Mesendoderm (in vitro differentiated cells): ENCODE data around the gene ZBTB40.

Experiments
- DNase-seq: peaks from one replicate; pipeline ENCODE4 v3.0.0; 2013
- H2AK5ac ChIP-seq: 2 replicates; pipeline ENCODE4 v1.6.1; 2013; ENCODE audit warnings: low read length, inconsistent platforms
- H2BK120ac ChIP-seq: 2 replicates; pipeline ENCODE4 v1.6.1; 2013; ENCODE audit warnings: low read depth, mild to moderate bottlenecking, low read length, moderate library complexity, mixed read lengths
- H2BK15ac ChIP-seq: replicated peaks from 2 replicates; pipeline ENCODE4 v1.6.1; 2013; ENCODE audit warnings: low read depth, mild to moderate bottlenecking, moderate library complexity
- H2BK5ac ChIP-seq: 2 replicates; pipeline ENCODE4 v1.6.1; 2013; ENCODE audit warnings: low read length, inconsistent platforms
- H3K18ac ChIP-seq: 2 replicates; pipeline ENCODE4 v1.6.1; 2013; ENCODE audit warnings: mild to moderate bottlenecking, low read length, mixed read lengths
- H3K23ac ChIP-seq: one replicate; pipeline ENCODE4 v1.6.1; 2013; ENCODE audit warnings: low read length
- H3K27ac ChIP-seq: 2 replicates; pipeline ENCODE4 v1.5.1; 2013; ENCODE audit warnings: low read depth, mild to moderate bottlenecking, inconsistent platforms, low read length, moderate library complexity
- H3K27me3 ChIP-seq: 2 replicates; pipeline ENCODE4 v1.6.1; 2013; ENCODE audit warnings: low read length, control low read depth, mild to moderate bottlenecking, inconsistent platforms; ENCODE audit not compliant: insufficient read depth, poor library complexity
- H3K36me3 ChIP-seq: 2 replicates; pipeline ENCODE4 v1.6.1; 2013; ENCODE audit warnings: low read length, inconsistent platforms; ENCODE audit not compliant: control insufficient read depth, insufficient read depth
- H3K4ac ChIP-seq: one replicate; pipeline ENCODE4 v1.6.1; 2013; ENCODE audit warnings: low read depth, mild to moderate bottlenecking, low read length, moderate library complexity
- H3K4me1 ChIP-seq: 2 replicates; pipeline ENCODE4 v1.6.1; 2013; ENCODE audit warnings: low read depth, low read length, inconsistent platforms; ENCODE audit not compliant: control insufficient read depth
- H3K4me2 ChIP-seq: 2 replicates; pipeline ENCODE4 v1.6.1; 2013; ENCODE audit warnings: low read length
- H3K4me3 ChIP-seq: 2 replicates; pipeline ENCODE4 v1.5.1; 2013; ENCODE audit warnings: mild to moderate bottlenecking, low read length
- H3K56ac ChIP-seq: one replicate; pipeline ENCODE4 v1.6.1; 2013; ENCODE audit warnings: low read length
- H3K79me1 ChIP-seq: 2 replicates; pipeline ENCODE4 v1.6.1; 2013; ENCODE audit warnings: low read length, inconsistent platforms
- H3K79me2 ChIP-seq: 2 replicates; pipeline ENCODE4 v1.6.1; 2013; ENCODE audit warnings: mild to moderate bottlenecking, low read length; ENCODE audit not compliant: control insufficient read depth, insufficient read depth
- H3K9ac ChIP-seq: 2 replicates; pipeline ENCODE4 v1.6.1; 2013; ENCODE audit warnings: low read length, inconsistent platforms
- H4K5ac ChIP-seq: one replicate; pipeline ENCODE4 v1.6.1; 2013; ENCODE audit warnings: low read length
- H4K8ac ChIP-seq: one replicate; pipeline ENCODE4 v1.6.1; 2013; ENCODE audit warnings: low read depth, mild to moderate bottlenecking, control low read depth, low read length, moderate library complexity
- WGBS: extraction: QIAGEN DNeasy Blood & Tissue Kit; methylation state at CpG from one replicate; pipeline ENCODE4 v1.1.7; 2013; ENCODE audit warnings: low lambda C conversion rate, missing lambda C conversion rate; ENCODE audit not compliant: insufficient coverage; ENCODE audit errors: extremely low coverage; 5-methylcytosine and 5-hydroxymethylcytosine counted together

The ZBTB40 gene

GRCh38 chr1:22502202-22502601 lies 50.6 kb downstream of the ZBTB40 start:
- no peak overlapping the region for H3K56ac ChIP-seq
- H3K79me1 ChIP-seq: no peaks in the 10 kb centered on the region
- no peak overlapping the region for H2BK15ac ChIP-seq
- no peaks in the 10 kb centered on the region for H3K79me2 ChIP-seq
- no peaks in the 10 kb centered on the region for H3K27me3 ChIP-seq
- H3K4ac ChIP-seq: no peak overlapping the region
- no peak overlapping the region for H2BK5ac ChIP-seq
- no peak overlapping the region for H4K5ac ChIP-seq
- no peak overlapping the region for H3K23ac ChIP-seq
- H2AK5ac ChIP-seq: no peak overlapping the region
- no peak overlapping the region for H4K8ac ChIP-seq
- H2BK120ac ChIP-seq: no peak overlapping the region
- H3K36me3 ChIP-seq: no peaks in the 10 kb centered on the region
- DNase-seq: no peak
- no peak overlapping the region for H3K4me3 ChIP-seq
- H3K27ac ChIP-seq: no peak overlapping the region
- no peaks in the 10 kb centered on the region for H3K4me1 ChIP-seq
- WGBS: no CpG with 5 or more reads among the region's 1 CpG
- H3K9ac ChIP-seq: no peak overlapping the region
- no peak overlapping the region for H3K18ac ChIP-seq
- no peak overlapping the region for H3K4me2 ChIP-seq

DNA sequence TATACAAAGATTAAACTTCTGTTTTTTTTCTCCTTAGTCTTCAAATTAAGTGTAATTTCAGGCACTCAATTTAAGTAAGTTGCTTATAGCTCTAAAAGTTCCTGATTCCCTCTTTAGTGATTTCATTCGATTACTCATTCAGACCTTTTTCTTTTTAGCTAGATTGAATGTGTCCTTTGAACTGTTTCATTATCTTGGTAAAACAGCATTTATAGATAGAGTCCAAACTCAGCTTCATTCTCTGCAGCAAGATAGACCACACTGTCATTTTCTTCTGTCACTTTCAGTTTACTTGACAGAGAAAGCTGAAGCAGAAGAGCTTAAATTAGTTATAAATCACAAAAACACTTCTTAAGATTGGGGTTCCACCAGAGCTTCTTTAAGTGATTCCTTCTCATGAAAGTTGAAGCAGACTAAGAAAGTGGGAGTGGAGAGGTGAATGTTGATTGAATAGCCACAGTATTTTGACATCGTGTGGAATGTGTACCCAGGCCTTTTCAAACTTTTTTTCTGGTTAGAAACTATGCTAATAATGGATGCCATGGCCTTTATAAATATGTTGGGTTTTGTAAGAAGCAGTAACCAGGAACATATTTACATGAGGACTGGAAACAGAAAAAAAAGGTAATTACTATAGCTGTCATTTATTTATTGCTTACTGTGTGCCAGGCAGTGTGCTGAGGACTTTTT lies 52.2 kb downstream of the ZBTB40 start:
- WGBS: no CpG with 5 or more reads among the region's 2 CpGs
- DNase-seq: no peak
- no peak overlapping the region for H4K5ac ChIP-seq
- no peak overlapping the region for H3K9ac ChIP-seq
- H4K8ac ChIP-seq: no peak overlapping the region
- no peaks in the 10 kb centered on the region for H3K27me3 ChIP-seq
- H3K79me1 ChIP-seq: no peaks in the 10 kb centered on the region
- H3K27ac ChIP-seq: no peak overlapping the region
- H3K18ac ChIP-seq: no peak overlapping the region
- no peak overlapping the region for H3K4me3 ChIP-seq
- H3K23ac ChIP-seq: no peak overlapping the region
- no peak overlapping the region for H2BK120ac ChIP-seq
- no peaks in the 10 kb centered on the region for H3K36me3 ChIP-seq
- no peak overlapping the region for H3K4me2 ChIP-seq
- no peak overlapping the region for H3K4ac ChIP-seq
- no peaks in the 10 kb centered on the region for H3K79me2 ChIP-seq
- no peak overlapping the region for H2AK5ac ChIP-seq
- H3K56ac ChIP-seq: no peak overlapping the region
- no peaks in the 10 kb centered on the region for H3K4me1 ChIP-seq
- no peak overlapping the region for H2BK5ac ChIP-seq
- H2BK15ac ChIP-seq: no peak overlapping the region

DNA sequence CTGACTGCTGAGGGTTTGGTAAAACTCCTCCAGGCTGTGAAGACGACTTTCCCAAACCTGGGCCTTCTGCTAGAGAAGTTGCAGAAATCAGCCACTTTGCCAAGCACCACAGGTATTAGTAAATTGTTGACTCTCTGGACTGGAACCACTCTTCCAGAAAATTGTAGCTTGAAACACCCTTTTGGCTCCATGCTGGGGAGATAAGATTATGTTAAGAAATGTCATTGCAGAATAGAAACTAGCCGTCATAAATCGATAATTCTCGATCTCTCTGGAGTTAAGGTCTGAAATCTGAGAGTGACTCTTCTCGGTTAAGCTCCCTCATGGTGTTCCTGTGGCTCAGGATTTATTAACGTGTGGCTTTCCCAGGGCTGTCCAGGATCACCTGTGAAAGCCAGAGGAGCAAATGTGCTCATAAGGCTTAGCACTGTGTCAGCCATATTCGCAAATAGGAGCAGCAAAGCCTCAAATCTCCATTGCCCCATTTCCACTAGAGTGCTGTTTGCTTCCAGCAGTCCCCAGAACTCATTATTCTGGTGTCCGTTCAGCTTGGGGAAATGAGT lies 54.6 kb downstream of the ZBTB40 start:
- H3K4me2 ChIP-seq: no peak overlapping the region

GRCh38 chr1:22507587-22507986 lies 55.9 kb downstream of the ZBTB40 start:
- H2BK5ac ChIP-seq: no peak overlapping the region
- H2AK5ac ChIP-seq: no peak overlapping the region
- no peak overlapping the region for H3K23ac ChIP-seq
- H3K9ac ChIP-seq: no peak overlapping the region
- H2BK120ac ChIP-seq: no peak overlapping the region
- H3K4ac ChIP-seq: no peak overlapping the region
- peaks cover 6% of the 10 kb centered on the region for H3K36me3 ChIP-seq
- H3K79me1 ChIP-seq: no peaks in the 10 kb centered on the region
- peak; percentile 32 for DNase-seq
- H3K4me1 ChIP-seq: no peaks in the 10 kb centered on the region
- no peak overlapping the region for H3K4me3 ChIP-seq
- no peak overlapping the region for H3K27ac ChIP-seq
- H3K27me3 ChIP-seq: no peaks in the 10 kb centered on the region
- H3K79me2 ChIP-seq: no peaks in the 10 kb centered on the region
- no CpG with 5 or more reads among the region's 10 CpGs for WGBS
- no peak overlapping the region for H2BK15ac ChIP-seq
- no peak overlapping the region for H3K4me2 ChIP-seq
- no peak overlapping the region for H4K5ac ChIP-seq
- no peak overlapping the region for H3K18ac ChIP-seq
- no peak overlapping the region for H3K56ac ChIP-seq
- H4K8ac ChIP-seq: no peak overlapping the region

More for the DNA sequence above, 54.6 kb downstream of the ZBTB40 start:
- no peaks in the 10 kb centered on the region for H3K79me2 ChIP-seq
- H3K27me3 ChIP-seq: no peaks in the 10 kb centered on the region
- H3K56ac ChIP-seq: no peak overlapping the region
- no peak overlapping the region for H3K4me3 ChIP-seq
- DNase-seq: no peak
- no peak overlapping the region for H4K8ac ChIP-seq
- H3K27ac ChIP-seq: no peak overlapping the region
- H3K79me1 ChIP-seq: no peaks in the 10 kb centered on the region
- H3K4ac ChIP-seq: no peak overlapping the region
- H3K36me3 ChIP-seq: no peaks in the 10 kb centered on the region
- H3K4me1 ChIP-seq: no peaks in the 10 kb centered on the region
- H2AK5ac ChIP-seq: no peak overlapping the region
- no CpG with 5 or more reads among the region's 8 CpGs for WGBS
- H2BK5ac ChIP-seq: no peak overlapping the region
- H3K18ac ChIP-seq: no peak overlapping the region
- H2BK15ac ChIP-seq: no peak overlapping the region
- no peak overlapping the region for H2BK120ac ChIP-seq
- no peak overlapping the region for H4K5ac ChIP-seq
- H3K23ac ChIP-seq: no peak overlapping the region
- no peak overlapping the region for H3K9ac ChIP-seq

- H3K18ac ChIP-seq: no peak overlapping the region
- H3K79me2 ChIP-seq: no peaks in the 10 kb centered on the region
- H2AK5ac ChIP-seq: no peak overlapping the region
- H4K5ac ChIP-seq: no peak overlapping the region
- no peak overlapping the region for H3K9ac ChIP-seq
- H3K4me1 ChIP-seq: no peaks in the 10 kb centered on the region
- no peak overlapping the region for H3K4me2 ChIP-seq
- H3K79me1 ChIP-seq: no peaks in the 10 kb centered on the region
- no peak overlapping the region for H2BK120ac ChIP-seq
- no peak overlapping the region for H2BK15ac ChIP-seq
- H3K56ac ChIP-seq: no peak overlapping the region
- no peak overlapping the region for H4K8ac ChIP-seq
- no peak overlapping the region for H3K4ac ChIP-seq
- no peaks in the 10 kb centered on the region for H3K27me3 ChIP-seq
- peaks cover 9% of the 10 kb centered on the region for H3K36me3 ChIP-seq
- no peak for DNase-seq
- WGBS: no CpG with 5 or more reads among the region's 5 CpGs
- H3K4me3 ChIP-seq: no peak overlapping the region
- no peak overlapping the region for H3K23ac ChIP-seq
- no peak overlapping the region for H3K27ac ChIP-seq
- no peak overlapping the region for H2BK5ac ChIP-seq
These were observed 56.7 kb downstream of the ZBTB40 start for GRCh38 chr1:22508329-22508728.

DNA sequence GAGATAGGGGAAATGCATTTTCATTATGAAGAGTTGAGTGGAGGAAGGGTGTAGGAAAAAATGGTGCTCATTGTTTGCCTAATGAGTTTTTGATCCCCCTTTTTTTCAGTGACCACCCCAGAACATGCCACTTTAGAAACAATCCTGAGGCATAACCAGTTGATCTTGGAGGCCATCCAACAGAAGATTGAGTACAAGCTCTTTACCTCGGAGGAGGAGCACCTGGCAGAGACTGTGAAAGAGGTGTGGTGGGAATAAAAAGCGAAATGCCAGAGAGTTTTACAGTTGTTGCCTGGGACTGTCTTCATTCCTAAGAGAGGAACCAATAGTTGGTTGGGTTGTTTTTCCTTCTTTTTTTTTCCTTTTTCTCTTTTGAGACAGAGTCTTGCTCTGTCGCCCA lies 57.3 kb downstream of the ZBTB40 start:
- Histone ChIP-seq H2BK15ac (no peak overlapping the region), H3K18ac (no peak overlapping the region), H4K8ac (no peak overlapping the region), H4K5ac (no peak overlapping the region), H2BK120ac (no peak overlapping the region), H3K23ac (no peak overlapping the region), H3K27ac (no peak overlapping the region), H3K4me2 (no peak overlapping the region), H2BK5ac (no peak overlapping the region), H3K27me3 (no peaks in the 10 kb centered on the region), H3K79me2 (no peaks in the 10 kb centered on the region), H3K4me3 (no peak overlapping the region), H3K4ac (no peak overlapping the region), H3K4me1 (no peaks in the 10 kb centered on the region), H3K9ac (no peak overlapping the region), H2AK5ac (no peak overlapping the region), H3K79me1 (no peaks in the 10 kb centered on the region), H3K56ac (no peak overlapping the region), H3K36me3 (peaks cover 9% of the 10 kb centered on the region)
- WGBS: no CpG with 5 or more reads among the region's 3 CpGs
- no peak for DNase-seq
